Endothelial cell of umbilical vein (primary cell): ENCODE data around the gene SDCCAG8.

ENCODE experiments used
- POLR2A ChIP-seq: IDR thresholded peaks from 2 replicates; pipeline ENCODE4 v1.6.1; 2012; ENCODE audit warnings: low read depth, mild to moderate bottlenecking, control low read depth, low read length
- TF ChIP-seq, protein P1 (sequence below), 2 donors: IDR thresholded peaks; 1 replicate in 1 of 2; 2 replicates in 1 of 2; pipeline ENCODE4 v1.5.1; 2011; ENCODE audit warnings: low read length in 2 of 2, mild to moderate bottlenecking in 2 of 2, moderate library complexity in 2 of 2, control low read depth in 1 of 2, inconsistent platforms in 1 of 2, low read depth in 1 of 2; ENCODE audit not compliant: insufficient read depth in 1 of 2; ENCODE audit errors: extremely low read depth in 1 of 2

DNA sequence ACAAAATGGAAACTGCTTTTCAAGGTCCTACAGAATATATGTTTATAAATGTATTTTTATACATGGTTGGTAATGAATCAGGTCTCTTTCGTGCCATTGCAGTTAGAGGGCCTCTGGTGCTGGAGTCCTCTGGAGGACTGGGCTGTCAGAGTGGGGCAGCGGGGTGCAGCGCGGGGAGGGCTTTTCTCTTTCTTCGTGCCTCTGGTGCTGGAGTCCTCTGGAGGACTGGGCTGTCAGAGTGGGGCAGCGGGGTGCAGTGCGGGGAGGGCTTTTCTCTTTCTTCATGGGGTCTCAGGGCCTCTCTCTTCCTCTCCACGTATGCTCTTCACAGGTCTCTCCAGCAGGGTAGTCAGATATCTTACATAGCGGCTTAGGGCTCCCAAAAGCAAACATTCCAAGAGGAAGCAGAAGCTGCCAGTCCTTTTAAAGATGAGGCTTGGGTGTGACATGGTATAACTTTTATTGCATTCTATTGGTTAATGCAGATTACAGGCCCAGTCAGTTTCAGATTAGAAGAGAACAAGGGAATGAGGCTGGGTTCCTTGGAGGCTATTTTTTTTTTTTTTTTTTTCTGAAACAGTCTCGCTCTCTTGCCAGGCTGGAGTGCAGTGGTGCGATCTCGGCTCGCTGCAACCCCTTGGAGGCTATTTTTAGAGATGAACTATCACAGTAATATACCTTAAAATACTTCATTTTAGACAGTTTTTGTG is 13.1 kb downstream of the SDCCAG8 start:
- TF ChIP-seq, protein P1, sequence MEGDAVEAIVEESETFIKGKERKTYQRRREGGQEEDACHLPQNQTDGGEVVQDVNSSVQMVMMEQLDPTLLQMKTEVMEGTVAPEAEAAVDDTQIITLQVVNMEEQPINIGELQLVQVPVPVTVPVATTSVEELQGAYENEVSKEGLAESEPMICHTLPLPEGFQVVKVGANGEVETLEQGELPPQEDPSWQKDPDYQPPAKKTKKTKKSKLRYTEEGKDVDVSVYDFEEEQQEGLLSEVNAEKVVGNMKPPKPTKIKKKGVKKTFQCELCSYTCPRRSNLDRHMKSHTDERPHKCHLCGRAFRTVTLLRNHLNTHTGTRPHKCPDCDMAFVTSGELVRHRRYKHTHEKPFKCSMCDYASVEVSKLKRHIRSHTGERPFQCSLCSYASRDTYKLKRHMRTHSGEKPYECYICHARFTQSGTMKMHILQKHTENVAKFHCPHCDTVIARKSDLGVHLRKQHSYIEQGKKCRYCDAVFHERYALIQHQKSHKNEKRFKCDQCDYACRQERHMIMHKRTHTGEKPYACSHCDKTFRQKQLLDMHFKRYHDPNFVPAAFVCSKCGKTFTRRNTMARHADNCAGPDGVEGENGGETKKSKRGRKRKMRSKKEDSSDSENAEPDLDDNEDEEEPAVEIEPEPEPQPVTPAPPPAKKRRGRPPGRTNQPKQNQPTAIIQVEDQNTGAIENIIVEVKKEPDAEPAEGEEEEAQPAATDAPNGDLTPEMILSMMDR (IDR thresholded peaks at IDR 0.05; ENCODE audit: extremely low read depth in 1 of 2, insufficient read depth in 1 of 2, low read depth in 1 of 2, low read length in 2 of 2), result no peak
- no peak for TF ChIP-seq POLR2A
